Tibial nerve (tissue), 4 donors: ENCODE data around the gene TACR2. TPM values are rescaled to one million over a fixed set of nuclear protein-coding genes. Genes with fewer than 3 reads are reported as not detected.

Experiments
- DNase-seq, 2 donors: peaks; one replicate each; pipeline ENCODE4 v3.0.0-alpha.2; 2019; ENCODE audit warnings: low spot score in 2 of 2
- H3K27ac ChIP-seq, 4 donors: fragments of 200-600 bp; sonication (generic) in 3 of 4; one replicate each; pipeline ENCODE4 v1.5.1; 2017 to 2019; ENCODE audit warnings: mild to moderate bottlenecking in 1 of 4
- H3K27me3 ChIP-seq, 2 donors: fragments of 200-600 bp; sonication (generic) in 1 of 2; one replicate each; pipeline versions ENCODE4 v1.5.1 to v1.6.0; 2017 to 2019
- H3K36me3 ChIP-seq, 3 donors: fragments of 200-600 bp; sonication (generic); one replicate each; pipeline ENCODE4 v1.5.1; 2018 to 2019
- H3K4me1 ChIP-seq, 4 donors: fragments of 200-600 bp; sonication (generic) in 3 of 4; one replicate each; pipeline ENCODE4 v1.5.1; 2017 to 2019
- H3K4me3 ChIP-seq, 4 donors: fragments of 200-600 bp; sonication (generic) in 3 of 4; one replicate each; pipeline ENCODE4 v1.5.1; 2017 to 2019; ENCODE audit warnings: mild to moderate bottlenecking in 1 of 4, moderate library complexity in 1 of 4
- H3K9me3 ChIP-seq, 4 donors: fragments of 200-600 bp; sonication (generic) in 3 of 4; one replicate each; pipeline ENCODE4 v1.5.1; 2017 to 2019
- EP300 ChIP-seq, 2 donors: sonication (generic); formaldehyde crosslinking; IDR thresholded peaks; one replicate each; pipeline ENCODE4 v1.6.1; 2017; ENCODE audit warnings: antibody characterized with exemption in 2 of 2, mild to moderate bottlenecking in 1 of 2
- POLR2A ChIP-seq, 2 donors: fragments of 450-650 bp; IDR thresholded peaks; one replicate each; pipeline ENCODE4 v1.6.1; 2017; ENCODE audit warnings: antibody characterized with exemption in 2 of 2, mild to moderate bottlenecking in 2 of 2, moderate library complexity in 2 of 2
- WGBS, 2 donors: methylation state at CpG; one replicate each; pipeline ENCODE4 v1.1.5; 2018; 5-methylcytosine and 5-hydroxymethylcytosine counted together
- total RNA-seq, 4 donors: library from RNA; depleted of rRNA; stranded (reverse); fragments of >200 nt; gene quantifications; one replicate each; pipeline ENCODE4 v1.1.0, GENCODE V29; 2016
- TF ChIP-seq, protein P1 (sequence below), 5 experiments: fragments of 200-600 bp in 3 of 5; fragments of 450-650 bp in 2 of 5; sonication (generic) in 3 of 5; IDR thresholded peaks; one replicate each; pipeline ENCODE4 v1.5.1; 2016 to 2019; ENCODE audit warnings: antibody characterized with exemption in 5 of 5, mild to moderate bottlenecking in 3 of 5, moderate library complexity in 2 of 5

Gene TACR2
- total RNA-seq, 4 donors from 2014 or later = 0.59 to 4.6 (median 1.2) TPM

DNA sequence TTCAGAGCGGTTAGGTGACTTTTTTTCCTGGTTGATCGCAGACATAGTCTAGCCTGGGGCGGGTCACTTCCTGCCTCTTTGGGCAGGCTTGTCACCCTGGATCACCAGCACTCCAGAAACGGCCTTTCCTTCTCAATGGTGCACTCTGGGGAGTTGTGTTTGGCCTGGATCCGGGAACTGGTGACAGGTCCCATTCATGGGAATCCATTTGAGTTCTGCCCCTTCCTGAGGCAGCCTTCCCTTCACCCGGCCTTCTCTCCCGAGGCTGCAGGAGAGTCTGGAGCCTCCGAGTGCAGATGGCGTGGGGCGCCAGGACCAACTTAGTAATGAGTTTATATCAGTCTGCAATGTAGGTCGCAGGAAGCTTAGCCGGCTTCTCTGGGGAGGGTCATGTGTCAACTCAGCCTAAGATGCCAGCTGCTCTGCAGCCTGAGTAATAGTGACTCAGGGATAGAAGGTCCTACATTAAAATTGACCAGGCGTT, 54.2 kb downstream of the TACR2 start:
- DNase-seq = no peak
- Histone ChIP-seq H3K4me1 (peaks cover 0 to 28% (median 6%) of the 10 kb centered on the region in 4 donors), H3K9me3 (no peaks in the 10 kb centered on the region), H3K36me3 (peaks cover 0 to 46% (median 0%) of the 10 kb centered on the region in 3 donors), H3K4me3 (no peak overlapping the region), H3K27ac (peak overlapping the region in 1 of 4 donors; percentile 50), H3K27me3 (no peaks in the 10 kb centered on the region)
- WGBS, 2 donors = 49 to 62% methylated on average over 12 to 13 of the region's 13 CpGs
- TF ChIP-seq POLR2A (IDR thresholded peaks at IDR 0.05) (no peak), EP300 (IDR thresholded peaks at IDR 0.05) (no peak)

DNA sequence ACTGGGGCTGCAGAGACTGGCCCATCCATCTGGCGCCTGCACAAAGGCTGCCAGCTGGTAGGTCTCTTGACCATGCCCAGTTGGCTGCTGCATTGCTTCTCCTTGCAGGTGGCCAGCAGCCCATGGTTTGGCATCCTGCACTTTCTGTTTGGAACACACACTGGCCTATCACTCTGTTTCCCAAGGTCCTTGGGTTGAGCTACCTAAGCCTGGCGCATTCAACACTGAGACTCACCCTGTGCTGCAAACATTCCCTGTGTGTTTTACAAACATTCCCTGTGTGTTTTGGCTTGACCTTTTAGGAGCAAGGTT, 55.5 kb downstream of the TACR2 start:
- Histone ChIP-seq H3K4me3 (no peak overlapping the region), H3K4me1 (peaks cover 0 to 28% (median 6%) of the 10 kb centered on the region in 4 donors), H3K36me3 (peaks cover 0 to 33% (median 0%) of the 10 kb centered on the region in 3 donors), H3K27me3 (no peaks in the 10 kb centered on the region), H3K27ac (peak overlapping the region in 2 of 4 donors; percentile 4 to 22), H3K9me3 (no peaks in the 10 kb centered on the region)
- WGBS, 2 donors = 90 to 95% methylated on average over 2 of the region's 2 CpGs
- no peak for DNase-seq
- TF ChIP-seq POLR2A (IDR thresholded peaks at IDR 0.05) (no peak), EP300 (IDR thresholded peaks at IDR 0.05) (no peak)
- TF ChIP-seq, protein P1, sequence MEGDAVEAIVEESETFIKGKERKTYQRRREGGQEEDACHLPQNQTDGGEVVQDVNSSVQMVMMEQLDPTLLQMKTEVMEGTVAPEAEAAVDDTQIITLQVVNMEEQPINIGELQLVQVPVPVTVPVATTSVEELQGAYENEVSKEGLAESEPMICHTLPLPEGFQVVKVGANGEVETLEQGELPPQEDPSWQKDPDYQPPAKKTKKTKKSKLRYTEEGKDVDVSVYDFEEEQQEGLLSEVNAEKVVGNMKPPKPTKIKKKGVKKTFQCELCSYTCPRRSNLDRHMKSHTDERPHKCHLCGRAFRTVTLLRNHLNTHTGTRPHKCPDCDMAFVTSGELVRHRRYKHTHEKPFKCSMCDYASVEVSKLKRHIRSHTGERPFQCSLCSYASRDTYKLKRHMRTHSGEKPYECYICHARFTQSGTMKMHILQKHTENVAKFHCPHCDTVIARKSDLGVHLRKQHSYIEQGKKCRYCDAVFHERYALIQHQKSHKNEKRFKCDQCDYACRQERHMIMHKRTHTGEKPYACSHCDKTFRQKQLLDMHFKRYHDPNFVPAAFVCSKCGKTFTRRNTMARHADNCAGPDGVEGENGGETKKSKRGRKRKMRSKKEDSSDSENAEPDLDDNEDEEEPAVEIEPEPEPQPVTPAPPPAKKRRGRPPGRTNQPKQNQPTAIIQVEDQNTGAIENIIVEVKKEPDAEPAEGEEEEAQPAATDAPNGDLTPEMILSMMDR (IDR thresholded peaks at IDR 0.05) = no peak

DNA sequence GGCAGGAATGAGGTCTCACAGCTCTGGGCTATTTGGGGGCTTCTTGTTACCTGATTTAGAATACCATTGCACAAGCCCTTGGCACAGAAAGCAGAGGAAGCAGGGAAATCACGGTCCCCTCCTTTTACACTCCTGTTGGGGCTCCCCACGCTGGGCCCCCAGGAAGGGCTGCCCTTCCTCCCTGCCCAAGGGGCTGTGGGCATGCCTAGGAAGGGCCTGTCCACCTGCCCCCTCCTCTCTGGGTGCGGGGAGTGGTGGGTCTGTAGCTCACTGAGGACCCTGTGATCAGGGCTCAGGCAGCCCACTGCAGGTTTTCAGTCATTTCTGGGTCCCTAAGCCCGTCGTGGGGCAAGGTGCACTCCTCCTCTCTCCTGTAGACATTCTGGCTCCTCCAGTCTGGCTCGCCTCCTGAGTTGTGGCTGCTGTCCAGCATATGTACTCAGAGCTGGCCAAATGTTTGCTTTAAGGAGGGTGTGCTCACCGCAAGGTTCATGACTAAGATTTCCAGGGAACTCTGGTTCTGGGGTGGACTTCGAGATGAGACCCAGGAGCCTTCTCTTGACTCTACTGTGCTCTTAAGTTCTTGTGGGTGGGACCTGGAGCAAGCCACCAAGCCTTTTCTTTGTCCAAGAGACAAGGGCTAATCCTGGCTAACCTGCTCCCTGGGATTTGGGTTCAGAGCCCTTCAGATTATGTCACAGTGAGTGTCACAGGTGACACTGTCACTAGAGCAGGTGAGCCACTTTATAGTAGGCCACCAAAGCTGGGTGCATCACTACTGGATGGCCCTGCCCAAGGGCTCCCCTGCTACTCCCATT, 56.0 kb downstream of the TACR2 start:
- peak; percentile 68 to 80 for DNase-seq
- Histone ChIP-seq H3K27me3 (no peaks in the 10 kb centered on the region), H3K27ac (peak overlapping the region in 2 of 4 donors; percentile 4 to 22), H3K9me3 (no peaks in the 10 kb centered on the region), H3K4me1 (peaks cover 0 to 28% (median 6%) of the 10 kb centered on the region in 4 donors), H3K4me3 (no peak overlapping the region), H3K36me3 (peaks cover 0 to 27% (median 0%) of the 10 kb centered on the region in 3 donors)
- TF ChIP-seq EP300 (IDR thresholded peaks at IDR 0.05) = peak; percentile 24 to 72
- TF ChIP-seq, protein P1 (IDR thresholded peaks at IDR 0.05) = no peak
- 48 to 51% methylated on average over 7 to 8 of the region's 8 CpGs for WGBS, 2 donors

DNA sequence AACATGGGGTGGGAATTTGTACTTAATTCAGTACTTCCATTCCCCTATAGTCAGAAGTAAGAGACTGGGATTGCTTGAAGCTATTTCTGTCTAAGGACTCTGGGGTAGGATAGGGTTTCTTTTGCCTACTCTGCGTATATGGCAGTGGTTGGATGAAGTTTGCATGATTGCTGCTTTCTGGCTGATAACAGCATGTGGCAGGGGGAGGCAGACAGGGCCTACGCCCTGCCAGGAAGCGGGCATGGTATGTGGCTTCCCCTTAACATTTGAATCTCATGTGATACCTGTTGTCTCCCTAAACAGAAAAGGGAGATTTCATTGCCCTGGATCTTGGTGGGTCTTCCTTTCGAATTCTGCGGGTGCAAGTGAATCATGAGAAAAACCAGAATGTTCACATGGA, 57.1 kb downstream of the TACR2 start:
- 95 to 98% methylated on average over 5 of the region's 5 CpGs for WGBS, 2 donors
- Histone ChIP-seq H3K4me1 (peaks cover 0 to 28% (median 6%) of the 10 kb centered on the region in 4 donors), H3K27ac (no peak overlapping the region), H3K36me3 (peaks cover 0 to 16% (median 0%) of the 10 kb centered on the region in 3 donors), H3K4me3 (no peak overlapping the region), H3K27me3 (no peaks in the 10 kb centered on the region), H3K9me3 (no peaks in the 10 kb centered on the region)
- TF ChIP-seq, protein P1 (IDR thresholded peaks at IDR 0.05) = no peak
- no peak for DNase-seq

DNA sequence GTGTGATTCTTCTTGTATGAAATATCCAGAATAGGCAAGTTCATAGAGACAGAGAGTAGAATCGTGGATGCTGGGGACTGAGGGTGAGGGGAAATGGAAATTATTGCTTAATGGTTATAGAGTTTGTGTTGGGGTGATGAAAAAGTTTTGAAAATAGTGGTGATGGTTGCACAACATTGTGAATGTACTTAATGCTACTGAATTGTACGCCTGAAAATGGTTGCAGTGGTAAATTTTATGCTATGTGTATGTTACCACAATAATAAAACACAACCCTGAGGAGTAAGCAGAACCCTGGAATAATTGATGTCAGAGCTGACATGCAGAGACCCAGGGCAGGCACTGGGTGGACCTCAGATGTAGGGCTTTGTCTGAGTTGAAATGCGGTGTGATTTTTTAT, 57.6 kb downstream of the TACR2 start:
- H3K27me3 ChIP-seq = no peaks in the 10 kb centered on the region
- DNase-seq = no peak
- peaks cover 0 to 28% (median 6%) of the 10 kb centered on the region in 4 donors for H3K4me1 ChIP-seq
- TF ChIP-seq, protein P1 (IDR thresholded peaks at IDR 0.05) = no peak
- TF ChIP-seq EP300 (IDR thresholded peaks at IDR 0.05) (no peak), POLR2A (IDR thresholded peaks at IDR 0.05) (no peak)
- no peak overlapping the region for H3K4me3 ChIP-seq
- WGBS, 2 donors = 75 to 76% methylated on average over 3 of the region's 3 CpGs
- H3K9me3 ChIP-seq = no peaks in the 10 kb centered on the region
- no peak overlapping the region for H3K27ac ChIP-seq
- peaks cover 0 to 12% (median 0%) of the 10 kb centered on the region in 3 donors for H3K36me3 ChIP-seq
